HL-60/S4 (cell line): Measurements from ENCODE around the gene ZSCAN2.

Source experiments
- in situ Hi-C: fragments of 300-500 bp; cut with MboI; formaldehyde crosslinking; loops from 2 replicates; pipeline ENCODE4 v1.14.3; 2022; ENCODE audit warnings: low sequenced_read_pairs

ZSCAN2 gene

GRCh38 chr15:84668221-84668982 is 67.6 kb downstream of the ZSCAN2 start:
- in situ Hi-C loops = no loop called here

- in situ Hi-C loops = no loop called here
Observed at GRCh38 chr15:84669726-84670125, 68.9 kb downstream of the ZSCAN2 start.

GRCh38 chr15:84671211-84671610 is 70.4 kb downstream of the ZSCAN2 start:
- in situ Hi-C loops = no loop called here
